D721Med (cell line): Measurements from ENCODE around the gene PLA2R1.

ENCODE experiments used
- DNase-seq: peaks from one replicate; pipeline ENCODE4 v3.0.0; 2011; ENCODE audit warnings: low spot score; ENCODE audit not compliant: insufficient read length
- FAIRE-seq: peaks from 2 replicates; lab custom pipeline; 2011; peaks lifted over from hg19 to GRCh38; lab: Jason Lieb, UNC
- TF ChIP-seq, protein P1 (sequence below): IDR thresholded peaks from 2 replicates; pipeline ENCODE4 v1.5.1; 2012; ENCODE audit warnings: mild to moderate bottlenecking, control low read depth; ENCODE audit not compliant: insufficient read depth; ENCODE audit errors: missing control alignments

The PLA2R1 gene

DNA sequence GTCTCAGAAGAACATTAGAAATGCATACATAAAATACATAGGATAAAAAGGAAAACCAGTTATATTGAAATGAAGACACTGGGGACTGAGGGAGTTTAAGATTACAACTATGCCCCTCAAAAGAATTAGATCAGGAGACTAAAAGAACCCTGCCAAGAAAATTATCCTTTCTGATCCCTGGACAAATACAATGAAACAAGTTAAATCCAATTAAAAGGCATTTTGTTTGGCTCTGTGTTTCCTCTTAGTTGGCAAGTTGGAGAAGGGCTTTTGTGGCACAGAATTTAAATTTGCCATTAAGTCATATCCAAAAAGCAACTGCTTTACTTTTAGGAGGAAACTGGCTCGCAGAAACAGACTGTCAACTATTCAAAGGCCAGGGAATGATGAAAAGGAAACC lies 165.3 kb downstream of the PLA2R1 start:
- TF ChIP-seq, protein P1, sequence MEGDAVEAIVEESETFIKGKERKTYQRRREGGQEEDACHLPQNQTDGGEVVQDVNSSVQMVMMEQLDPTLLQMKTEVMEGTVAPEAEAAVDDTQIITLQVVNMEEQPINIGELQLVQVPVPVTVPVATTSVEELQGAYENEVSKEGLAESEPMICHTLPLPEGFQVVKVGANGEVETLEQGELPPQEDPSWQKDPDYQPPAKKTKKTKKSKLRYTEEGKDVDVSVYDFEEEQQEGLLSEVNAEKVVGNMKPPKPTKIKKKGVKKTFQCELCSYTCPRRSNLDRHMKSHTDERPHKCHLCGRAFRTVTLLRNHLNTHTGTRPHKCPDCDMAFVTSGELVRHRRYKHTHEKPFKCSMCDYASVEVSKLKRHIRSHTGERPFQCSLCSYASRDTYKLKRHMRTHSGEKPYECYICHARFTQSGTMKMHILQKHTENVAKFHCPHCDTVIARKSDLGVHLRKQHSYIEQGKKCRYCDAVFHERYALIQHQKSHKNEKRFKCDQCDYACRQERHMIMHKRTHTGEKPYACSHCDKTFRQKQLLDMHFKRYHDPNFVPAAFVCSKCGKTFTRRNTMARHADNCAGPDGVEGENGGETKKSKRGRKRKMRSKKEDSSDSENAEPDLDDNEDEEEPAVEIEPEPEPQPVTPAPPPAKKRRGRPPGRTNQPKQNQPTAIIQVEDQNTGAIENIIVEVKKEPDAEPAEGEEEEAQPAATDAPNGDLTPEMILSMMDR = no peak
- no peak for FAIRE-seq
- DNase-seq = no peak

DNA sequence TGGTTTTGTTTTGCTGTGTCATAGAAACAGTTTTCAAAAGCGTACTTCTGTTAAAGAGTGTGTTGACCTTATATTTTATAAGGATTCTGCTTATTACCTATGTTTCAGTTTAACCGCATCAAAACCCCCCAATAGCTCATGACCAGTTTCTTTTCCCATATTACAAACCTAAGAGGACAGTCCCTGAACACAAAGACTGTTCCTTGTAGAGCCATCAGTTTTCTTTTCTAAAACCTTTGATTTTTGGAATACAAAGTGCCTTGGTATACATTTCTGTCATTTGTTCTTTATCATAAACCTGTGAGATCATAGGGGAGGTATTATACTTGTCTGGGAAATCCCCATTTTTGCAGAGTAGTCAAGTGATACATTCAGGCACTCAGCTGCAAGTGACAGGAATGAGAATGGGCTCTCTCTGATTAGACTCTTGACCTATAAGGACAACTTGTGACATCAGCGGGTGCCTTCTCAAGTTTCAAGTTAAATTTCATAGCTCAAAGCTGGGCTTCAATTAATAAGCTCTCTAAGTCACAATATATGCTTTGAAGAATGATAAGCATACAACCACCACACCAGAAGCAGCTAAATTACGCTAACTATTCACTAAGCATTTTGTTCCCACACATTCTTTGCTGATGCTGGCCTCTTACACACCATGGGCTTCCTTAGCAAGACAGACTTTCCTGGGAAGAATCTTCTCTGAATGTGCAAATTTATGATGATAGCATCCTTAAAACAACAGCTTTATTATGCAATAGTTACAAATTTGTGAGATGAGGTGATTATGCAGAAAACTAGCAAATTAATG lies 167.0 kb downstream of the PLA2R1 start:
- TF ChIP-seq, protein P1 = no peak
- DNase-seq (no peak), FAIRE-seq (no peak)

GRCh38 chr2:159894145-159894838 lies 168.1 kb downstream of the PLA2R1 start:
- TF ChIP-seq, protein P1 = no peak
- FAIRE-seq (no peak), DNase-seq (no peak)

GRCh38 chr2:159892990-159893810 lies 169.2 kb downstream of the PLA2R1 start:
- DNase-seq = no peak
- TF ChIP-seq, protein P1 = no peak
- FAIRE-seq = no peak

DNA sequence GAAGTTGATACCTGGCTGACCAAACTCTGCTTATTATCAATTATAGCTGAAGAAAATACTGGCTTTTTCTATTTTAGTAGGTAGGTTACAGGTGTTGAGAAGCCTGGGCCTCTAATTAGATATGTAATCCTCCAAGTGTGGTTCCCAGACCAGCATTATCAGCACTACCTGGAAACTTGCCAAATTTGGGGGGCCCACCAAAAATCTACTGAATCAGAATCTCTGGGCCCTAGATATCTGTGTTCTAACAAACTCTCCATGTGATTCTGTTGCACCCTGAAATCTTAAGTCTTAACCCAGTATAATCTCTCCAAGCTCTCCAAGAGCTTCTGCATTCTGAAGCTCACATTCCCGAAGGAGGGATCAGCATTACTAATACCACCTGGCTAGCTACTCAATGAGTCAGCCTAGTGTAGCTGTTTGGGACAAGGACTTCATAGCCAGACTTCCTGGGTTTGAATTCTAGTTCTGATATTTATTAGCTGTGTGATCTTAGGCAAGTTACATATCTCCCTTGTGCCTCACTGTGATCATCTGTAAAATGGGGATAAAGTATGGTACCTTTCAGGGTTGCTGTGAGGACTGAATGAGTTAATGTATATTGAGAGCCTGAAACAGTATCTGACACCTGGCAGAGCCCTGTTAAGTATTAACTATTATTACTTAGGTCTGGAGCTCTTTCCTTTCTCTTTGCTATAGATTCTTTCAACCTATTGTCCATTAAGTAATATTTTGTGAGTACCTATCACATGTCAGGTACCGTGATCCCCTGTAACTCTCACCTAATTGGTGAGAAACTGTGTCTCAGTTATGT lies 170.3 kb downstream of the PLA2R1 start:
- no peak for DNase-seq
- no peak for FAIRE-seq
- TF ChIP-seq, protein P1 = no peak

- DNase-seq (no peak), FAIRE-seq (no peak)
- TF ChIP-seq, protein P1 = no peak
Measured at GRCh38 chr2:159891267-159891588, 171.2 kb downstream of the PLA2R1 start.
